ENCODE results near the gene TAF3.

TAF3 gene

GRCh38 chr10:7967035-7967434 lies 148.7 kb downstream of the TAF3 start:
- whole genome bisulfite sequencing (ENCODE audit: extremely low coverage, insufficient coverage, low lambda C conversion rate): no CpG with 5 or more reads among the region's 2 CpGs
- Histone ChIP-seq H3K4me1 (ENCODE audit: control insufficient read depth, low read depth, low read length) (no peaks in the 10 kb centered on the region), H2AK5ac (ENCODE audit: low read length) (no peak overlapping the region), H3K23ac (ENCODE audit: low read length) (no peak overlapping the region), H3K27me3 (ENCODE audit: insufficient read depth, low read length, poor library complexity) (no peaks in the 10 kb centered on the region), H3K18ac (ENCODE audit: low read length) (no peak overlapping the region), H4K5ac (ENCODE audit: low read length) (no peak overlapping the region), H4K8ac (ENCODE audit: low read depth, low read length) (no peak overlapping the region), H3K79me1 (ENCODE audit: low read length) (no peaks in the 10 kb centered on the region), H2BK5ac (ENCODE audit: low read length) (no peak overlapping the region), H3K4ac (ENCODE audit: low read depth, low read length) (no peak overlapping the region), H2BK15ac (replicated peaks; ENCODE audit: low read depth) (no peak overlapping the region), H3K9ac (ENCODE audit: low read length) (no peak overlapping the region), H3K4me2 (ENCODE audit: low read length) (no peak overlapping the region), H3K56ac (ENCODE audit: low read length) (no peak overlapping the region), H3K4me3 (ENCODE audit: low read length) (no peak overlapping the region), H2BK120ac (ENCODE audit: low read depth, low read length) (no peak overlapping the region), H3K79me2 (ENCODE audit: control insufficient read depth, insufficient read depth, low read length) (no peaks in the 10 kb centered on the region), H3K27ac (ENCODE audit: low read depth, low read length) (no peak overlapping the region), H3K36me3 (ENCODE audit: control insufficient read depth, insufficient read depth, low read length) (no peaks in the 10 kb centered on the region)
- no peak for DNase-seq

- no peaks in the 10 kb centered on the region for H3K79me1 ChIP-seq (ENCODE audit: low read length)
- no peak overlapping the region for H4K5ac ChIP-seq (ENCODE audit: low read length)
- H4K8ac ChIP-seq (ENCODE audit: low read depth, low read length): no peak overlapping the region
- H3K36me3 ChIP-seq (ENCODE audit: control insufficient read depth, insufficient read depth, low read length): no peaks in the 10 kb centered on the region
- H2AK5ac ChIP-seq (ENCODE audit: low read length): no peak overlapping the region
- no peaks in the 10 kb centered on the region for H3K4me1 ChIP-seq (ENCODE audit: control insufficient read depth, low read depth, low read length)
- H2BK5ac ChIP-seq (ENCODE audit: low read length): no peak overlapping the region
- no CpG with 5 or more reads among the region's 1 CpG for WGBS (ENCODE audit: extremely low coverage, insufficient coverage, low lambda C conversion rate)
- no peak overlapping the region for H2BK120ac ChIP-seq (ENCODE audit: low read depth, low read length)
- no peak overlapping the region for H3K56ac ChIP-seq (ENCODE audit: low read length)
- no peak overlapping the region for H3K23ac ChIP-seq (ENCODE audit: low read length)
- no peaks in the 10 kb centered on the region for H3K27me3 ChIP-seq (ENCODE audit: insufficient read depth, low read length, poor library complexity)
- no peaks in the 10 kb centered on the region for H3K79me2 ChIP-seq (ENCODE audit: control insufficient read depth, insufficient read depth, low read length)
- H3K4me2 ChIP-seq (ENCODE audit: low read length): no peak overlapping the region
- H3K4ac ChIP-seq (ENCODE audit: low read depth, low read length): no peak overlapping the region
- DNase-seq: no peak
- H2BK15ac ChIP-seq (replicated peaks; ENCODE audit: low read depth): no peak overlapping the region
- H3K18ac ChIP-seq (ENCODE audit: low read length): no peak overlapping the region
- no peak overlapping the region for H3K27ac ChIP-seq (ENCODE audit: low read depth, low read length)
- no peak overlapping the region for H3K9ac ChIP-seq (ENCODE audit: low read length)
- no peak overlapping the region for H3K4me3 ChIP-seq (ENCODE audit: low read length)
Measured at GRCh38 chr10:7968510-7969112, 150.3 kb downstream of the TAF3 start.

GRCh38 chr10:7969623-7970022 lies 151.3 kb downstream of the TAF3 start:
- Histone ChIP-seq H2BK5ac (ENCODE audit: low read length) (no peak overlapping the region), H3K79me2 (ENCODE audit: control insufficient read depth, insufficient read depth, low read length) (no peaks in the 10 kb centered on the region), H3K27me3 (ENCODE audit: insufficient read depth, low read length, poor library complexity) (no peaks in the 10 kb centered on the region), H3K56ac (ENCODE audit: low read length) (no peak overlapping the region), H3K4me2 (ENCODE audit: low read length) (no peak overlapping the region), H4K8ac (ENCODE audit: low read depth, low read length) (no peak overlapping the region), H3K36me3 (ENCODE audit: control insufficient read depth, insufficient read depth, low read length) (no peaks in the 10 kb centered on the region), H3K4ac (ENCODE audit: low read depth, low read length) (no peak overlapping the region), H3K79me1 (ENCODE audit: low read length) (no peaks in the 10 kb centered on the region), H3K23ac (ENCODE audit: low read length) (no peak overlapping the region), H3K4me1 (ENCODE audit: control insufficient read depth, low read depth, low read length) (no peaks in the 10 kb centered on the region), H3K18ac (ENCODE audit: low read length) (no peak overlapping the region), H3K27ac (ENCODE audit: low read depth, low read length) (no peak overlapping the region), H2BK15ac (replicated peaks; ENCODE audit: low read depth) (no peak overlapping the region), H4K5ac (ENCODE audit: low read length) (no peak overlapping the region), H3K4me3 (ENCODE audit: low read length) (no peak overlapping the region), H2BK120ac (ENCODE audit: low read depth, low read length) (no peak overlapping the region), H2AK5ac (ENCODE audit: low read length) (no peak overlapping the region), H3K9ac (ENCODE audit: low read length) (no peak overlapping the region)
- no peak for DNase-seq
- no CpG with 5 or more reads among the region's 6 CpGs for WGBS (ENCODE audit: extremely low coverage, insufficient coverage, low lambda C conversion rate)

GRCh38 chr10:7971949-7972348 lies 153.6 kb downstream of the TAF3 start:
- H3K4me1 ChIP-seq (ENCODE audit: control insufficient read depth, low read depth, low read length): no peaks in the 10 kb centered on the region
- no CpG with 5 or more reads among the region's 3 CpGs for WGBS (ENCODE audit: extremely low coverage, insufficient coverage, low lambda C conversion rate)
- no peak overlapping the region for H2BK15ac ChIP-seq (replicated peaks; ENCODE audit: low read depth)
- no peak overlapping the region for H3K56ac ChIP-seq (ENCODE audit: low read length)
- H3K23ac ChIP-seq (ENCODE audit: low read length): no peak overlapping the region
- no peaks in the 10 kb centered on the region for H3K36me3 ChIP-seq (ENCODE audit: control insufficient read depth, insufficient read depth, low read length)
- no peak overlapping the region for H3K4me3 ChIP-seq (ENCODE audit: low read length)
- H3K4ac ChIP-seq (ENCODE audit: low read depth, low read length): no peak overlapping the region
- no peak overlapping the region for H2AK5ac ChIP-seq (ENCODE audit: low read length)
- H3K4me2 ChIP-seq (ENCODE audit: low read length): no peak overlapping the region
- no peak overlapping the region for H2BK5ac ChIP-seq (ENCODE audit: low read length)
- H4K8ac ChIP-seq (ENCODE audit: low read depth, low read length): no peak overlapping the region
- no peak for DNase-seq
- no peak overlapping the region for H4K5ac ChIP-seq (ENCODE audit: low read length)
- H3K18ac ChIP-seq (ENCODE audit: low read length): no peak overlapping the region
- H2BK120ac ChIP-seq (ENCODE audit: low read depth, low read length): no peak overlapping the region
- no peaks in the 10 kb centered on the region for H3K79me1 ChIP-seq (ENCODE audit: low read length)
- no peak overlapping the region for H3K9ac ChIP-seq (ENCODE audit: low read length)
- no peaks in the 10 kb centered on the region for H3K27me3 ChIP-seq (ENCODE audit: insufficient read depth, low read length, poor library complexity)
- no peak overlapping the region for H3K27ac ChIP-seq (ENCODE audit: low read depth, low read length)
- no peaks in the 10 kb centered on the region for H3K79me2 ChIP-seq (ENCODE audit: control insufficient read depth, insufficient read depth, low read length)

GRCh38 chr10:7972367-7972766 lies 154.1 kb downstream of the TAF3 start:
- no CpG with 5 or more reads among the region's 2 CpGs for WGBS (ENCODE audit: extremely low coverage, insufficient coverage, low lambda C conversion rate)

GRCh38 chr10:7980196-7980595 lies 161.9 kb downstream of the TAF3 start:
- Histone ChIP-seq H3K36me3 (ENCODE audit: control insufficient read depth, insufficient read depth, low read length) (no peaks in the 10 kb centered on the region), H3K27me3 (ENCODE audit: insufficient read depth, low read length, poor library complexity) (no peaks in the 10 kb centered on the region), H4K8ac (ENCODE audit: low read depth, low read length) (no peak overlapping the region), H3K4me2 (ENCODE audit: low read length) (no peak overlapping the region), H3K18ac (ENCODE audit: low read length) (no peak overlapping the region), H2BK15ac (replicated peaks; ENCODE audit: low read depth) (no peak overlapping the region), H3K4ac (ENCODE audit: low read depth, low read length) (no peak overlapping the region), H3K23ac (ENCODE audit: low read length) (no peak overlapping the region), H3K27ac (ENCODE audit: low read depth, low read length) (no peak overlapping the region), H4K5ac (ENCODE audit: low read length) (no peak overlapping the region), H3K79me1 (ENCODE audit: low read length) (no peaks in the 10 kb centered on the region), H3K4me1 (ENCODE audit: control insufficient read depth, low read depth, low read length) (no peaks in the 10 kb centered on the region), H3K79me2 (ENCODE audit: control insufficient read depth, insufficient read depth, low read length) (no peaks in the 10 kb centered on the region), H3K4me3 (ENCODE audit: low read length) (no peak overlapping the region), H3K56ac (ENCODE audit: low read length) (no peak overlapping the region), H3K9ac (ENCODE audit: low read length) (no peak overlapping the region), H2BK120ac (ENCODE audit: low read depth, low read length) (no peak overlapping the region), H2BK5ac (ENCODE audit: low read length) (no peak overlapping the region), H2AK5ac (ENCODE audit: low read length) (no peak overlapping the region)
- no CpG with 5 or more reads among the region's 1 CpG for WGBS (ENCODE audit: extremely low coverage, insufficient coverage, low lambda C conversion rate)
- no peak for DNase-seq

More at GRCh38 chr10:7972367-7972766, 154.1 kb downstream of the TAF3 start:
- H3K56ac ChIP-seq (ENCODE audit: low read length): no peak overlapping the region
- no peak overlapping the region for H3K9ac ChIP-seq (ENCODE audit: low read length)
- H3K79me1 ChIP-seq (ENCODE audit: low read length): no peaks in the 10 kb centered on the region
- DNase-seq: no peak
- H3K23ac ChIP-seq (ENCODE audit: low read length): no peak overlapping the region
- no peaks in the 10 kb centered on the region for H3K79me2 ChIP-seq (ENCODE audit: control insufficient read depth, insufficient read depth, low read length)
- H2BK15ac ChIP-seq (replicated peaks; ENCODE audit: low read depth): no peak overlapping the region
- H3K4me3 ChIP-seq (ENCODE audit: low read length): no peak overlapping the region
- no peak overlapping the region for H3K27ac ChIP-seq (ENCODE audit: low read depth, low read length)
- no peak overlapping the region for H3K4ac ChIP-seq (ENCODE audit: low read depth, low read length)
- no peak overlapping the region for H4K5ac ChIP-seq (ENCODE audit: low read length)
- H2AK5ac ChIP-seq (ENCODE audit: low read length): no peak overlapping the region
- H4K8ac ChIP-seq (ENCODE audit: low read depth, low read length): no peak overlapping the region
- H2BK5ac ChIP-seq (ENCODE audit: low read length): no peak overlapping the region
- no peak overlapping the region for H3K4me2 ChIP-seq (ENCODE audit: low read length)
- no peaks in the 10 kb centered on the region for H3K27me3 ChIP-seq (ENCODE audit: insufficient read depth, low read length, poor library complexity)
- H3K4me1 ChIP-seq (ENCODE audit: control insufficient read depth, low read depth, low read length): no peaks in the 10 kb centered on the region
- H3K18ac ChIP-seq (ENCODE audit: low read length): no peak overlapping the region
- H2BK120ac ChIP-seq (ENCODE audit: low read depth, low read length): no peak overlapping the region
- H3K36me3 ChIP-seq (ENCODE audit: control insufficient read depth, insufficient read depth, low read length): no peaks in the 10 kb centered on the region
